GM12878 (cell line): ENCODE data around the gene HCFC1. TPM values are rescaled to one million over a fixed set of nuclear protein-coding genes. Genes with fewer than 3 reads are reported as not detected.

Experiments used
- ATAC-seq: fragments of 200-7000 bp; cut with Tn5 transposase; 3 replicates; pipeline ENCODE4 v1.9.1; 2020; ENCODE audit warnings: mild to moderate bottlenecking, moderate library complexity
- BruUV-seq: library from RNA; stranded (reverse); fragments of 400-500 nt; replicated peaks from 2 replicates; lab custom pipeline; 2021; lab: Mats Ljungman, UMichigan
- CTCF ChIA-PET: fragments of 300-600 bp; sonication (Branson Sonifier 250); formaldehyde crosslinking; extraction: SDS; loops from one replicate; lab custom pipeline; 2021; ENCODE audit warnings: inconsistent platforms; lab: Yijun Ruan, JAX
- POLR2A ChIA-PET: fragments of 350-600 bp; formaldehyde crosslinking; extraction: SDS; loops from one replicate; lab custom pipeline; 2021; ENCODE audit warnings: inconsistent platforms; lab: Charles Lee
- RAD21 ChIA-PET: fragments of 300-600 bp; sonication (Branson Sonifier 250); formaldehyde crosslinking; loops from one replicate; lab custom pipeline; 2023; ENCODE audit warnings: antibody characterized with exemption; ENCODE audit not compliant: unreplicated experiment; lab: Charles Lee
- SMC1A ChIA-PET: fragments of 300-600 bp; sonication (Branson Sonifier 250); formaldehyde crosslinking; loops from one replicate; lab custom pipeline; 2023; ENCODE audit not compliant: unreplicated experiment, uncharacterized antibody; lab: Charles Lee
- DNase-seq: peaks from one replicate; pipeline ENCODE4 v3.0.0-alpha.2; 2011; ENCODE audit warnings: low read depth, low spot score
- FAIRE-seq: peaks from 3 replicates; lab custom pipeline; 2011; peaks lifted over from hg19 to GRCh38; lab: Jason Lieb, UNC
- H2AFZ ChIP-seq: 2 replicates; pipeline ENCODE4 v1.6.0; 2011; ENCODE audit warnings: low read depth, low read length, control low read depth; ENCODE audit not compliant: control insufficient read depth
- H3K27ac ChIP-seq: 2 replicates; pipeline ENCODE4 v1.5.1; 2011; ENCODE audit warnings: control low read depth; ENCODE audit not compliant: control insufficient read depth, insufficient read depth
- H3K27me3 ChIP-seq, 2 experiments: replicated peaks in 1 of 2; 2 replicates each; pipeline versions ENCODE4 v1.6.0 to v1.6.1; 2011; ENCODE audit warnings: low read length in 1 of 2; ENCODE audit not compliant: control insufficient read depth in 2 of 2, insufficient read depth in 2 of 2
- H3K36me3 ChIP-seq, 2 experiments: 2 replicates each; pipeline ENCODE4 v1.5.1; 2011; ENCODE audit warnings: low read length in 1 of 2; ENCODE audit not compliant: control insufficient read depth in 2 of 2, insufficient read depth in 2 of 2
- H3K4me1 ChIP-seq: 2 replicates; pipeline ENCODE4 v1.6.1; 2011; ENCODE audit warnings: mild to moderate bottlenecking, low read length, moderate library complexity, mixed read lengths; ENCODE audit not compliant: control insufficient read depth, insufficient read depth
- H3K4me2 ChIP-seq: 2 replicates; pipeline ENCODE4 v1.6.0; 2011; ENCODE audit warnings: control low read depth; ENCODE audit not compliant: control insufficient read depth, insufficient read depth
- H3K4me3 ChIP-seq: fragments of 200-600 bp; sonication (generic); 2 replicates; pipeline ENCODE4 v1.5.1; 2016
- H3K79me2 ChIP-seq: 2 replicates; pipeline ENCODE4 v1.6.0; 2011; ENCODE audit warnings: low read length; ENCODE audit not compliant: control insufficient read depth, insufficient read depth
- H3K9ac ChIP-seq: 2 replicates; pipeline ENCODE4 v1.8.0; 2011; ENCODE audit warnings: low read length, control low read depth, mixed read lengths; ENCODE audit not compliant: control insufficient read depth, insufficient read depth
- H3K9me3 ChIP-seq: replicated peaks from 3 replicates; pipeline ENCODE4 v1.5.1; 2011; ENCODE audit warnings: mild to moderate bottlenecking, low read length; ENCODE audit not compliant: control insufficient read depth, insufficient read depth
- H4K20me1 ChIP-seq: 2 replicates; pipeline ENCODE4 v1.6.0; 2011; ENCODE audit not compliant: control insufficient read depth, insufficient read depth
- ATF2 ChIP-seq: IDR thresholded peaks from 2 replicates; pipeline ENCODE4 v1.6.1; 2012; ENCODE audit warnings: low read length, inconsistent platforms
- EZH2 ChIP-seq: IDR thresholded peaks from 2 replicates; pipeline ENCODE4 v1.6.1; 2012; ENCODE audit warnings: low read depth, mild to moderate bottlenecking, control low read depth, inconsistent platforms, low read length, borderline replicate concordance; ENCODE audit not compliant: control insufficient read depth
- IKZF2 ChIP-seq, 2 experiments: fragments of 450-650 bp; IDR thresholded peaks; 2 replicates each; pipeline ENCODE4 v1.6.1; 2017; ENCODE audit warnings: mild to moderate bottlenecking in 2 of 2, moderate library complexity in 2 of 2
- MYC ChIP-seq: IDR thresholded peaks from 2 replicates; pipeline ENCODE4 v1.6.1; 2011; ENCODE audit warnings: mild to moderate bottlenecking, low read length, moderate library complexity, inconsistent platforms; ENCODE audit not compliant: insufficient read depth, insufficient replicate concordance, insufficient read length, severe bottlenecking
- NR2F1 ChIP-seq: fragments of 450-650 bp; conservative IDR thresholded peaks from 2 replicates; pipeline ENCODE4 v1.6.1; 2017; ENCODE audit warnings: mild to moderate bottlenecking
- PAX8 ChIP-seq: fragments of 450-650 bp; IDR thresholded peaks from 2 replicates; pipeline ENCODE4 v1.6.1; 2017; ENCODE audit warnings: mild to moderate bottlenecking, moderate library complexity
- POLR2A ChIP-seq: IDR thresholded peaks from 2 replicates; pipeline ENCODE4 v1.6.1; 2011; ENCODE audit warnings: low read depth, mild to moderate bottlenecking, low read length
- POLR2AphosphoS2 ChIP-seq: IDR thresholded peaks from 2 replicates; pipeline ENCODE4 v1.6.1; 2011; ENCODE audit warnings: low read depth, mild to moderate bottlenecking, low read length, improper control_type of control experiment, moderate library complexity
- RAD51 ChIP-seq: fragments of 450-650 bp; IDR thresholded peaks from 2 replicates; pipeline ENCODE4 v1.6.1; 2016; ENCODE audit warnings: moderate library complexity, mild to moderate bottlenecking, inconsistent platforms
- RB1 ChIP-seq: fragments of 450-650 bp; formaldehyde crosslinking; IDR thresholded peaks from 2 replicates; pipeline ENCODE4 v1.6.1; 2017; ENCODE audit warnings: mild to moderate bottlenecking, borderline replicate concordance
- SKIL ChIP-seq: fragments of 450-650 bp; IDR thresholded peaks from 2 replicates; pipeline ENCODE4 v1.6.1; 2017; ENCODE audit warnings: mild to moderate bottlenecking, low read depth, inconsistent platforms; ENCODE audit not compliant: poor library complexity, severe bottlenecking
- SRF ChIP-seq, 2 experiments: IDR thresholded peaks; 2 replicates each; pipeline ENCODE4 v1.6.1; 2011; ENCODE audit warnings: low read depth in 2 of 2, low read length in 2 of 2, mild to moderate bottlenecking in 1 of 2, moderate library complexity in 1 of 2
- STAT1 ChIP-seq: fragments of 450-650 bp; conservative IDR thresholded peaks from 2 replicates; pipeline ENCODE4 v1.6.1; 2014; ENCODE audit warnings: antibody characterized with exemption, mild to moderate bottlenecking
- YY1 ChIP-seq: IDR thresholded peaks from 2 replicates; pipeline ENCODE4 v1.6.1; 2011; ENCODE audit warnings: low read depth, mild to moderate bottlenecking, low read length
- ZNF274 ChIP-seq: IDR thresholded peaks from one replicate; pipeline ENCODE4 v1.8.0; 2011; ENCODE audit not compliant: insufficient read length, insufficient read depth
- WGBS: methylation state at CpG from one replicate; pipeline ENCODE4 v1.1.6; 2016; ENCODE audit warnings: low lambda C conversion rate; ENCODE audit not compliant: insufficient replicate concordance, insufficient coverage; ENCODE audit errors: missing lambda C conversion rate; 5-methylcytosine and 5-hydroxymethylcytosine counted together
- in situ Hi-C: fragments of 300-500 bp; cut with MboI; formaldehyde crosslinking; loops from 9 replicates; pipeline ENCODE4 v1.14.3; 2018; ENCODE audit warnings: mixed read lengths
- intact Hi-C: fragments of 100-400 bp; cut with micrococcal nuclease; formaldehyde crosslinking; loops from one replicate; pipeline ENCODE4 v1.14.2; 2022; ENCODE audit not compliant: unreplicated experiment
- polyA plus RNA-seq, 11 experiments: library from polyadenylated mRNA; depleted of rRNA in 4 of 11; unstranded in 6 of 11; stranded (reverse) in 5 of 11; fragments of >200 nt; fragmentation: Nextera tagmentation in 4 of 11; fragmentation: Illumina TruSeq in 1 of 11; extraction: Ambion mirVana in 4 of 11; extraction: Trizol in 1 of 11; gene quantifications; 1 replicate in 1 of 11; 2 replicates in 10 of 11; pipeline versions ENCODE4 v1.2.1 to v1.2.3, GENCODE V29; 2011 to 2016; ENCODE audit warnings: inconsistent platforms in 2 of 11, missing spikeins in 2 of 11, low read depth in 1 of 11
- total RNA-seq, 4 experiments: library from RNA; depleted of rRNA in 3 of 4; stranded (reverse); fragments of >200 nt in 3 of 4; fragmentation: Illumina TruSeq in 1 of 4; extraction: Trizol in 1 of 4; gene quantifications; 2 replicates each; pipeline versions ENCODE4 v1.2.1 to v1.2.3, GENCODE V29; 2013 to 2021
- TF ChIP-seq, protein P1 (sequence below): IDR thresholded peaks from 2 replicates; pipeline ENCODE4 v1.6.1; 2012; ENCODE audit warnings: low read depth, low read length, improper control_type of control experiment
- TF ChIP-seq, protein P2 (sequence below): fragments of 450-650 bp; IDR thresholded peaks from 2 replicates; pipeline ENCODE4 v1.6.1; 2017; ENCODE audit warnings: mild to moderate bottlenecking

The HCFC1 gene
- total and polyA plus RNA-seq, 10 of the 15 experiments (the other 5 are each of a cell fraction or from before 2014, with no cell fraction given) = 3.9 to 92.7 (median 23.5) TPM

DNA sequence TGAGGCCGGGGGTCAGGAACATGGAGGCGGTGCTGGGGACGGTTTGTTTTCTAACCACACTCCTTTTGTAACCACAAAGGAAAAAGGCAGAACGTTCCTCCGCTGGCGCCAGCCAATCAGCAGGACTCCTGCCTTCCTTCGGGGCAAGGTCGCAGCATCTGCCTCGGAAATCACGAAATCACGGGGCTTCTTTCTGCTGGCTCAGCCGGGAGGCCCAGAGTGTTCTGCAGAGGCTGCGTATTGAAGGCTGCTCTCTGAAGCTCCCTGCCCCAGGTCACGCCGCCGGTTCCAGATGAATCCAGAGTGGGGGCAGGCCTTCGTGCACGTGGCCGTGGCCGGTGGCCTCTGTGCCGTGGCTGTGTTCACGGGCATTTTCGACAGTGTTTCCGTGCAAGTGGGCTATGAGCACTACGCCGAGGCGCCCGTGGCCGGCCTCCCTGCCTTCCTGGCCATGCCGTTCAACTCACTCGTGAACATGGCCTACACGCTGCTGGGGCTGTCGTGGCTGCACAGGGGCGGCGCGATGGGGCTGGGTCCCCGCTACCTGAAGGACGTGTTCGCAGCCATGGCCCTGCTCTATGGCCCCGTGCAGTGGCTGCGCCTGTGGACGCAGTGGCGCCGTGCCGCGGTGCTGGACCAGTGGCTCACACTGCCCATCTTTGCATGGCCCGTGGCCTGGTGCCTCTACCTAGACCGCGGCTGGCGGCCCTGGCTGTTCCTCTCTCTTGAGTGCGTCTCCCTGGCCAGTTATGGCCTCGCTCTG, 10.3 kb upstream of the HCFC1 start:
- Histone ChIP-seq H3K79me2 (no peaks in the 10 kb centered on the region; the same call in 1 of the 2 replicates), H3K27ac (peak overlapping the region; percentile 60), H2AFZ (peak overlapping the region; percentile 5; the same call in 1 of the 2 replicates), H3K9me3 (no peaks in the 10 kb centered on the region; the same call in 1 of the 3 replicates), H4K20me1 (no peaks in the 10 kb centered on the region), H3K9ac (no peak overlapping the region; the same call in 1 of the 2 replicates), H3K4me3 (no peak overlapping the region), H3K27me3 (no peaks in the 10 kb centered on the region), H3K4me1 (peaks cover 39% of the 10 kb centered on the region), H3K36me3 (no peaks in the 10 kb centered on the region), H3K4me2 (peak overlapping the region; percentile 63)
- FAIRE-seq (no peak), DNase-seq (no peak), ATAC-seq (no peak)
- SMC1A ChIA-PET = interaction anchor here (0.7 to 3.2 kb wide), 10 partner anchors 9 to 59 kb away, joined by 3 to 27 read pairs (median 5); partner anchors contain the start of genes HCFC1 and TMEM187
- CTCF ChIA-PET = interaction anchor here (0.9 to 2.3 kb wide), 7 partner anchors 9 to 35 kb away, joined by 3 to 8 read pairs (median 5); partner anchors contain the start of gene TMEM187
- intact Hi-C loops = no loop called here
- in situ Hi-C loops = loop anchor here (10.0 kb wide), 1 partner anchor 57 kb away; the partner anchor contains the start of gene ARHGAP4
- no TSS peak for BruUV-seq
- WGBS = 70% methylated on average over 52 of the region's 52 CpGs
- RAD21 ChIA-PET = interaction anchor here (0.6 to 2.3 kb wide), 8 partner anchors 11 to 57 kb away, joined by 3 to 14 read pairs (median 4); partner anchors contain the start of genes IRAK1 and NAA10
- POLR2A ChIA-PET = interaction anchor here (1.0 to 3.2 kb wide), 8 partner anchors 9 to 55 kb away, joined by 3 to 17 read pairs (median 4); partner anchors contain the start of genes HCFC1 and TMEM187
- no peak for TF ChIP-seq RB1
- TF ChIP-seq IKZF2 (IDR thresholded peaks at IDR 0.05) = no peak; a peak in 1 of 4 replicates
- TF ChIP-seq YY1 = peak; percentile 38; the same call in 1 of the 2 replicates
- TF ChIP-seq ATF2 = no peak
- TF ChIP-seq POLR2AphosphoS2 = no peak
- TF ChIP-seq, protein P1, sequence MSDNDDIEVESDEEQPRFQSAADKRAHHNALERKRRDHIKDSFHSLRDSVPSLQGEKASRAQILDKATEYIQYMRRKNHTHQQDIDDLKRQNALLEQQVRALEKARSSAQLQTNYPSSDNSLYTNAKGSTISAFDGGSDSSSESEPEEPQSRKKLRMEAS = 0 out of 2 replicates have a peak, but pooled peaks have one; percentile 25
- TF ChIP-seq POLR2A = peak; percentile 29; the same call in 1 of the 2 replicates
- TF ChIP-seq SRF (IDR thresholded peaks at IDR 0.05; ENCODE audit: low read depth in 2 of 2, low read length in 2 of 2) = no peak
- no peak for TF ChIP-seq RAD51
- TF ChIP-seq EZH2 = no peak
- no peak for TF ChIP-seq PAX8
- no peak for TF ChIP-seq ZNF274
- TF ChIP-seq NR2F1 = 0 out of 2 replicates have a peak, but pooled peaks have one; percentile 4
- no peak for TF ChIP-seq SKIL
- no peak for TF ChIP-seq MYC
- TF ChIP-seq, protein P2, sequence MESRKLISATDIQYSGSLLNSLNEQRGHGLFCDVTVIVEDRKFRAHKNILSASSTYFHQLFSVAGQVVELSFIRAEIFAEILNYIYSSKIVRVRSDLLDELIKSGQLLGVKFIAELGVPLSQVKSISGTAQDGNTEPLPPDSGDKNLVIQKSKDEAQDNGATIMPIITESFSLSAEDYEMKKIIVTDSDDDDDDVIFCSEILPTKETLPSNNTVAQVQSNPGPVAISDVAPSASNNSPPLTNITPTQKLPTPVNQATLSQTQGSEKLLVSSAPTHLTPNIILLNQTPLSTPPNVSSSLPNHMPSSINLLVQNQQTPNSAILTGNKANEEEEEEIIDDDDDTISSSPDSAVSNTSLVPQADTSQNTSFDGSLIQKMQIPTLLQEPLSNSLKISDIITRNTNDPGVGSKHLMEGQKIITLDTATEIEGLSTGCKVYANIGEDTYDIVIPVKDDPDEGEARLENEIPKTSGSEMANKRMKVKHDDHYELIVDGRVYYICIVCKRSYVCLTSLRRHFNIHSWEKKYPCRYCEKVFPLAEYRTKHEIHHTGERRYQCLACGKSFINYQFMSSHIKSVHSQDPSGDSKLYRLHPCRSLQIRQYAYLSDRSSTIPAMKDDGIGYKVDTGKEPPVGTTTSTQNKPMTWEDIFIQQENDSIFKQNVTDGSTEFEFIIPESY = 0 out of 2 replicates have a peak, but pooled peaks have one; percentile 14
- no peak for TF ChIP-seq STAT1
